ENCODE data around the gene WNT8B. TPM values are rescaled to one million over a fixed set of nuclear protein-coding genes. Genes with fewer than 3 reads are reported as not detected.

Gene WNT8B
- total RNA-seq, 1 experiment from 2014 or later = not detected

- intact Hi-C loops (cut with micrococcal nuclease; ENCODE audit: unreplicated experiment) (no loop called here), in situ Hi-C loops (cut with HindIII; ENCODE audit: low pct_unique_long_range_greater_than_20kb, low sequenced_read_pairs) (no loop called here)
- ATAC-seq (no peak), DNase-seq (ENCODE audit: low read depth, low spot score) (no peak)
- Histone ChIP-seq H3K9me3 (ENCODE audit: control insufficient read depth, insufficient read depth, low read depth, low read length) (no peaks in the 10 kb centered on the region), H3K27me3 (ENCODE audit: control insufficient read depth, insufficient read depth, low read length) (no peaks in the 10 kb centered on the region), H3K4me3 (ENCODE audit: low read depth in 2 of 2, low read length in 2 of 2) (no peak overlapping the region), H3K36me3 (ENCODE audit: control insufficient read depth, insufficient read depth, low read length) (peaks cover 7% of the 10 kb centered on the region), H3K27ac (ENCODE audit: low read length) (no peak overlapping the region), H3K4me1 (ENCODE audit: control insufficient read depth, insufficient read depth, low read length) (peaks cover 9% of the 10 kb centered on the region)
- CTCF ChIA-PET = interaction anchor here (0.6 to 1.1 kb wide), 2 partner anchors 9 to 40 kb away, joined by 3 to 4 read pairs; no protein-coding TSS in a partner anchor
- POLR2A ChIA-PET = no interaction called here
- TF ChIP-seq REST (IDR thresholded peaks at IDR 0.05; ENCODE audit: insufficient read depth in 1 of 2, low read depth in 2 of 2, low read length in 1 of 2) = no peak
- no peak for TF ChIP-seq POLR2AphosphoS5 (IDR thresholded peaks at IDR 0.05; ENCODE audit: low read depth, low read length)
- no peak for TF ChIP-seq CTCF (IDR thresholded peaks at IDR 0.05)
- TF ChIP-seq TCF7L2 (IDR thresholded peaks at IDR 0.05; ENCODE audit: low read depth, low read length) = no peak
- TF ChIP-seq SIN3A (IDR thresholded peaks at IDR 0.05; ENCODE audit: borderline replicate concordance, insufficient read depth, low read depth, low read length) = no peak
- no TSS peak for BruUV-seq (replicated peaks)
These were observed 61.8 kb downstream of the WNT8B start for GRCh38 chr10:100524638-100525037.

- Histone ChIP-seq H3K36me3 (ENCODE audit: control insufficient read depth, insufficient read depth, low read length) (peaks cover 7% of the 10 kb centered on the region), H3K9me3 (ENCODE audit: control insufficient read depth, insufficient read depth, low read depth, low read length) (no peaks in the 10 kb centered on the region), H3K27ac (ENCODE audit: low read length) (peak overlapping the region; percentile 78), H3K4me3 (ENCODE audit: low read depth in 2 of 2, low read length in 2 of 2) (peak overlapping the region; percentile 77 to 78), H3K4me1 (ENCODE audit: control insufficient read depth, insufficient read depth, low read length) (peaks cover 15% of the 10 kb centered on the region), H3K27me3 (ENCODE audit: control insufficient read depth, insufficient read depth, low read length) (no peaks in the 10 kb centered on the region)
- intact Hi-C loops (cut with micrococcal nuclease; ENCODE audit: unreplicated experiment) (no loop called here), in situ Hi-C loops (cut with HindIII; ENCODE audit: low pct_unique_long_range_greater_than_20kb, low sequenced_read_pairs) (no loop called here)
- ATAC-seq (no peak), DNase-seq (ENCODE audit: low read depth, low spot score) (no peak)
- BruUV-seq (replicated peaks) = TSS peak; percentile 84
- TF ChIP-seq REST (IDR thresholded peaks at IDR 0.05; ENCODE audit: insufficient read depth in 1 of 2, low read depth in 2 of 2, low read length in 1 of 2) (no peak), SIN3A (IDR thresholded peaks at IDR 0.05; ENCODE audit: borderline replicate concordance, insufficient read depth, low read depth, low read length) (no peak), POLR2AphosphoS5 (IDR thresholded peaks at IDR 0.05; ENCODE audit: low read depth, low read length) (no peak), CTCF (IDR thresholded peaks at IDR 0.05) (no peak), TCF7L2 (IDR thresholded peaks at IDR 0.05; ENCODE audit: low read depth, low read length) (no peak)
- POLR2A ChIA-PET = interaction anchor here (0.7 kb wide), 1 partner anchor 104 kb away, joined by 4 read pairs; no protein-coding TSS in a partner anchor
- CTCF ChIA-PET = interaction anchor here (1.1 kb wide), 1 partner anchor 10 kb away, joined by 3 read pairs; no protein-coding TSS in a partner anchor
These were observed 65.5 kb downstream of the WNT8B start for GRCh38 chr10:100528123-100528886.

All from Panc1 (cell line).